ENCODE measurements around the gene HECTD3. TPM values are rescaled to one million over a fixed set of nuclear protein-coding genes. Genes with fewer than 3 reads are reported as not detected.
"Not testable (repeated sequence)": the region's sequence is repeated elsewhere in the genome, so short reads cannot be mapped to it uniquely, and the experiment has no call there.

Gene HECTD3
- total RNA-seq, 1 experiment from 2014 or later, result 16.4 TPM

DNA sequence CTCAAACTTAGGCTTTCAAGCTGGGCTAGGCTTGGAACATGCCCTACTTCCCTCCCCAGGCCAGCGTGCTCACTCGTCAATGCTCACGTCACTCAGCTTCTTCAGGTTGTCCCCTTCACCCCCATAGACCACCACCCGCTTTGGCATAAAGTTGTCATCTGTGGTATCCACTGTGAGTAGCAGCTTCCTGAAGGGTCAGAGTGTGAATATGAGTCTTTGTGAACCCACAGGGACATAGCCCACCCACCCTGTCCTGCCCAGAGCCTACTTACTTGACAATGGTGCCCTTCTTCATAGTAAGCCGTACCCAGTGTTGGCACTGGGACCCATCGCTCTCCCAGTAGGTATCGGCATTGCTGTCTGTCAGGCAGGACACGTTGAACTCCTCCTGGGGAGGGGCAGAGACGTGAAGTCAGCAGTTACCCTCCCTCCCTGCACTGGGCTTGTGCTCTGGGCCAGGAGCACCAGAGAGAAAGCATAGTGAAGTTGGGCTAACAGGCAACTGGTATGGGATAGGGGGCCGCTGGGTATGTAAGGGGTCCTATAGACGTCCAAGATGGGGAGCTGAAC lies 1.7 kb downstream of the HECTD3 start:
- Histone ChIP-seq H3K4me1 (replicated peaks) (peaks cover 27% of the 10 kb centered on the region), H3K27ac (no peak overlapping the region), H3K27me3 (replicated peaks) (no peaks in the 10 kb centered on the region), H3K36me3 (peaks cover 74% of the 10 kb centered on the region), H3K9me3 (replicated peaks) (no peaks in the 10 kb centered on the region), H3K4me3 (peak overlapping the region; percentile 93; the same call in 1 of the 2 replicates)
- no peak for DNase-seq (ENCODE audit: low read depth in 1 of 2, low spot score in 2 of 2)

GRCh38 chr1:45008516-45008915 lies 2.6 kb downstream of the HECTD3 start:
- H3K9me3 ChIP-seq (replicated peaks), result no peaks in the 10 kb centered on the region
- H3K36me3 ChIP-seq, result peaks cover 74% of the 10 kb centered on the region
- no peaks in the 10 kb centered on the region for H3K27me3 ChIP-seq (replicated peaks)

DNA sequence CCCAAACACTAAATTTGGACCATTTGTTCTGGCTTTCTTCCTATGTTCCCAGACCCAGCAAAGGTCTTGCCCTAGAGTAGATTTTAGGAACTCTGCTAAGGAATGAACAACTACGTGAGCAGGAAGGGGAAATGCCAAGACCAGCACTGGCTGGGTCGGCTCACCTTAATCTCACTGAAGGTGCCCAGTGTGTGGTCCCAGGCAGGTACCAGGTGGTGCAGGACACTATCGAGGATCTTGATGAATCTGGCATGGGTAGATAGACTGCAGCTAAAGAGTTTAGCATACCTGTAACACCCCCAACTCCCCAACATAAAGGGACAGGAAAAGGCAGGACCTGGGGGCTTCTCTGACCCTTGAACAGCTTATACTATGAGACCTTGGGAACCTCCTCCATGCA lies 3.0 kb downstream of the HECTD3 start:
- no peak for DNase-seq (ENCODE audit: low read depth in 1 of 2, low spot score in 2 of 2)
- peaks cover 21% of the 10 kb centered on the region for H3K4me1 ChIP-seq (replicated peaks)
- no peak overlapping the region for H3K27ac ChIP-seq
- H3K27me3 ChIP-seq (replicated peaks), result no peaks in the 10 kb centered on the region
- no peak overlapping the region for H3K4me3 ChIP-seq
- H3K9me3 ChIP-seq (replicated peaks), result no peaks in the 10 kb centered on the region
- H3K36me3 ChIP-seq, result peaks cover 74% of the 10 kb centered on the region

More at GRCh38 chr1:45008516-45008915, 2.6 kb downstream of the HECTD3 start:
- no peak for DNase-seq (ENCODE audit: low read depth in 1 of 2, low spot score in 2 of 2)
- peaks cover 26% of the 10 kb centered on the region for H3K4me1 ChIP-seq (replicated peaks)
- H3K27ac ChIP-seq, result no peak overlapping the region
- H3K4me3 ChIP-seq, result no peak overlapping the region

GRCh38 chr1:45007311-45007710 lies 3.8 kb downstream of the HECTD3 start:
- Histone ChIP-seq H3K4me1 (replicated peaks) (peaks cover 14% of the 10 kb centered on the region), H3K27ac (no peak overlapping the region), H3K9me3 (replicated peaks) (no peaks in the 10 kb centered on the region), H3K27me3 (replicated peaks) (no peaks in the 10 kb centered on the region), H3K4me3 (no peak overlapping the region), H3K36me3 (peaks cover 81% of the 10 kb centered on the region)
- DNase-seq (ENCODE audit: low read depth in 1 of 2, low spot score in 2 of 2), result no peak

DNA sequence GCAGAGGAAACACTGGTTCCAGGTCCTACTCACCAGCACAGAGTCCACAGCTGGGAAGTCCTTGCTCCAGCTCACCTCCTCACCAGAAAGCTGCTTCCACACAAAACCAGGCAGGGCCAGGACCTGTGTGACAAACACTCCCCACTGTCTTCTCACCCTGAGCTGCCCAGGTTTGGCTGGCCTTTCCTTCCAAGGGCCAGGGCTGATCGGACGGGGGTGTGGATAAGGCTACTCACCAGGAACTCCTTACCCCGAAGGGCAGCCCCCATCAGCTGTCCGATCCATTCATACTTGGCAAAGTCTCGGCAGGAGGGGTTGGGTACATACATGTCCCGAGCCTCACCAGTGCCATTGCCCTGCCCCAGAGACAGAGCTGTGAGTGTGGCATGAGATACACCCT lies 5.4 kb downstream of the HECTD3 start:
- no peaks in the 10 kb centered on the region for H3K9me3 ChIP-seq (replicated peaks)
- peaks cover 86% of the 10 kb centered on the region for H3K36me3 ChIP-seq
- H3K27ac ChIP-seq, result no peak overlapping the region
- no peak overlapping the region for H3K4me3 ChIP-seq
- no peak for DNase-seq (ENCODE audit: low read depth in 1 of 2, low spot score in 2 of 2)
- H3K27me3 ChIP-seq (replicated peaks), result no peaks in the 10 kb centered on the region
- peaks cover 7% of the 10 kb centered on the region for H3K4me1 ChIP-seq (replicated peaks)

- H3K27ac ChIP-seq, result no peak overlapping the region
- no peaks in the 10 kb centered on the region for H3K9me3 ChIP-seq (replicated peaks)
- DNase-seq (ENCODE audit: low read depth in 1 of 2, low spot score in 2 of 2), result no peak
- H3K4me3 ChIP-seq, result no peak overlapping the region
- H3K4me1 ChIP-seq (replicated peaks), result no peaks in the 10 kb centered on the region
- peaks cover 75% of the 10 kb centered on the region for H3K36me3 ChIP-seq
- no peaks in the 10 kb centered on the region for H3K27me3 ChIP-seq (replicated peaks)
Measured at GRCh38 chr1:45004281-45004920, 6.7 kb downstream of the HECTD3 start.

- no peaks in the 10 kb centered on the region for H3K9me3 ChIP-seq (replicated peaks)
- H3K27ac ChIP-seq, result no peak overlapping the region
- no peak overlapping the region for H3K4me3 ChIP-seq
- H3K4me1 ChIP-seq (replicated peaks), result no peaks in the 10 kb centered on the region
- no peaks in the 10 kb centered on the region for H3K27me3 ChIP-seq (replicated peaks)
- DNase-seq (ENCODE audit: low read depth in 1 of 2, low spot score in 2 of 2), result no peak
- peaks cover 68% of the 10 kb centered on the region for H3K36me3 ChIP-seq
Measured at GRCh38 chr1:45003741-45004140, 7.4 kb downstream of the HECTD3 start.

DNA sequence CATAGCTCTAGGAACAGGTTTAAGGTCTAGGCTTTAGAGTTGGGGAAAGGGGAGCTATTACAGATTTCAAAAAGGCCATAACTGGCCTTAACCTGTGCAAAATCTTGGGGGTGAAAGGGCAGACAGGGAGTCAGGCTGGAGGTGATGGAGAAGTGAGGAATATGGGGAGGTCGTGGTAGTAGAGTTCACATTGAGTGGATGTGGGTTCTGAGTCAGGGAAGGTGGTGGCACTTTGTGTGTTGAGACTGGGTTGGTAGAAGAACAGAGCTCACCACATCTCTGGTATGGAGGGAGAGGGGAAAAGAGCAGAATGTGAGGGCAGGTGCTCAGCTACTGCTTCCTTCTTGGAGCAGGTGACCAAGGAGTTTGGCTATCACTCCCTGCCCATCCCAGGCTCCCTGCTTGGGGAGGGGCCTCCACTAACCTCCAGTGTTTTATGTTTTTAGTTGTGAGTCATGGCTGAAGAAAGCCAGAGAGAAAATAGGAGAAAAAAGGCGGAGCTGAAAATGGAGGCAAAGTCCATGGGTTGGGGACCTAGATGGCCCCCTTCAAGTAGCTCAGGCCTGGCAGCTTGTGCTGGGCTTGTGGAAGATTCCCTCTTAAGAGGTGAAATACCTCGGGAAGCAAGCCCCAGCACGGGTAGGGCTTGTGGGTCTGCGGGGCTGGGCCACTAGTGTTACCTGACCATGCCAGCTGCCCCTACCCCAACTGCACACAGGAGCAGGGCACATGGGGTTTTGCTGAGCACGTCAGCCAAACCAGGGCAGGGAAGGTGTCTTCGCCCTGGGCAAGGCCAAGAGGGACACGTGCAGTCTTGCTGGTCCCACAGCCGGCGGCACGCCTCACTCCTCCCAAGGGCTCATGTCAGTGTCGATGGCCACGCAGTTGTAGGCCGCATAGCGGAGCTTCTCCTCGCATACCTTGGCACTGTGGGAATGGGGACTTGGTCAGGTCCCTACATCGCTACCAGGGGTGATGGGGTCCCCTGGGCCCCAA lies 8.2 kb downstream of the HECTD3 start:
- no peaks in the 10 kb centered on the region for H3K4me1 ChIP-seq (replicated peaks)
- no peak overlapping the region for H3K4me3 ChIP-seq
- no peaks in the 10 kb centered on the region for H3K9me3 ChIP-seq (replicated peaks)
- peaks cover 60% of the 10 kb centered on the region for H3K36me3 ChIP-seq
- H3K27ac ChIP-seq, result no peak overlapping the region
- H3K27me3 ChIP-seq (replicated peaks), result no peaks in the 10 kb centered on the region
- DNase-seq (ENCODE audit: low read depth in 1 of 2, low spot score in 2 of 2), result no peak

DNA sequence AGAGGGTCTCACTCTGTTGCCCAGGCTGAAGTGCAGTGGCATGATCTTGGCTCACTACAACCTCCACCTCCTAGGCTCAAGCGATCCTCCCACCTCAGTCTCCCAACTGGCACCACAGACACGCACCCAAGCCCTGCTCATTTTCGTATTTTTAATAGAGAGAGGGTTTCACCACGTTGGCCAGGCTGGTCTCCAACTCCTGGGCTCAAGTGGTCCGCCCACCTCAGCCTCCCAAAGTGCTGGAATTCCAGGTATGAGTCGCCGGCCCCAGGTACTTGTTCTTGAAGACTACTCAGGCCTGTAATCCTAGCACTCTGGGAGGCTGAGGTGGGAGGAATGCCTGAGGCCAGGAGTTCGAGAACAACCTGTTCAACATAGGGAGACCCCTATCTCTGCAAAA lies 9.5 kb downstream of the HECTD3 start:
- DNase-seq (ENCODE audit: low read depth in 1 of 2, low spot score in 2 of 2); H3K4me1 ChIP-seq (replicated peaks); H3K9me3 ChIP-seq (replicated peaks); H3K27ac ChIP-seq; H3K27me3 ChIP-seq (replicated peaks); H3K4me3 ChIP-seq: not testable (repeated sequence)
- H3K36me3 ChIP-seq, result peaks cover 46% of the 10 kb centered on the region

- no peaks in the 10 kb centered on the region for H3K4me1 ChIP-seq (replicated peaks)
- peaks cover 42% of the 10 kb centered on the region for H3K36me3 ChIP-seq
- H3K27ac ChIP-seq, result no peak overlapping the region
- H3K9me3 ChIP-seq (replicated peaks), result no peaks in the 10 kb centered on the region
- no peaks in the 10 kb centered on the region for H3K27me3 ChIP-seq (replicated peaks)
- DNase-seq (ENCODE audit: low read depth in 1 of 2, low spot score in 2 of 2), result no peak
- H3K4me3 ChIP-seq, result no peak overlapping the region
Measured at GRCh38 chr1:45001011-45001481, 10.1 kb downstream of the HECTD3 start.

DNA sequence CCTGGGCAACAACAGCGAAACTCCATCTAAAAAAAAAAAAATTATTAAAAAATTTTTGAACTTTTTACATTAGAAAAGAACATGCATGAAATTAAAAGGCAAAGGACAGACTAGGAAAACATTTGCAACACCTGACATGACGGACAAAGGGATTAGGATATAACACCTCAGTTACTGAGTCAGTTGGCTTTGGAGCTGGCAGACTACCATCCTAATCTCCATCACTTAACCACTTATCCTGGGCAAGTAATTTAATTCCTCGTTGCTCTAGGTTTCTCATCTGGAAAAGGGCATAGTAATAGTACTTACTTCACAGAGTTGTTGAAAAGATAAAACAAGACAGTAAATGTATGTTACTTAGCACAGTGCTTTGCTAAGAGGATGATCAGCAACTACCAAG lies 11.9 kb downstream of the HECTD3 start:
- Histone ChIP-seq H3K9me3 (replicated peaks) (no peaks in the 10 kb centered on the region), H3K4me1 (replicated peaks) (no peaks in the 10 kb centered on the region), H3K27me3 (replicated peaks) (no peaks in the 10 kb centered on the region), H3K27ac (no peak overlapping the region), H3K36me3 (peaks cover 28% of the 10 kb centered on the region), H3K4me3 (no peak overlapping the region)
- DNase-seq (ENCODE audit: low read depth in 1 of 2, low spot score in 2 of 2), result no peak

DNA sequence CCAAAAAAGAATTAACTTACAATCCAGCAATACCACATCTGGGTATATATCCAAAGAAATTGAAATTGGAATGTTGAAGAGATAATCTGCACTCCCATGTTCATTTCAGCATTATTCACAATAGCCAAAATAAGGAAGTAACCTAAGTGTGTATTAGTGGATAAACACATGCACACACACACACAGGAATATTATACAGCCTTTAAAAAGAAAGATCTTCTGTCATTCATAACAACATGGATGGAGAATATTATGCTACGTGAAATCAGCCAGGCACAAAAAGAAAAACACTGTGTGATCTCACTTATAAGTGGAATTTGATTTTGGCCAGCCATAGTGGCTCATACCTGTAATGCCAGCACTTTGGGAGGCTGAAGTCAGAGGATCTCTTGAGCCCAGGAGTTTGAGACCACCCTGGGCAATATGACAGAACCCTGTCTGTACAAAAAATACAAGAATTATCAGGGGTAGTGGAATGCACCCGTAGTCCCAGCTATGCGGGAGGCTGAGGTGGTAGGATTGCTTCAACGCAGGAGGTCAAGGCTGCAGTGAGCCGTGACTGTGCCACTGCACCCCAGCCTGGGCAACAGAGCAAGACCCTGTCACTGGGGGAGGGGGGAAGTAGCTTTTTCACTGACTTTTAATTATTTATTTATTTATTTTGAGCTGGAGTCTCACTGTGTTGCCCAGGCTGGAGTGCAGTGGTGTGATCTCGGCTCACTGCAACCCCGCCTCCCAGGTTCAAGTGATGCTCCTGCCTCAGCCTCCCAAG lies 15.5 kb downstream of the HECTD3 start:
- DNase-seq (ENCODE audit: low read depth in 1 of 2, low spot score in 2 of 2), result no peak
- H3K27ac ChIP-seq, result no peak overlapping the region
- no peaks in the 10 kb centered on the region for H3K36me3 ChIP-seq
- no peak overlapping the region for H3K4me3 ChIP-seq
- no peaks in the 10 kb centered on the region for H3K27me3 ChIP-seq (replicated peaks)
- no peaks in the 10 kb centered on the region for H3K4me1 ChIP-seq (replicated peaks)
- no peaks in the 10 kb centered on the region for H3K9me3 ChIP-seq (replicated peaks)

DNA sequence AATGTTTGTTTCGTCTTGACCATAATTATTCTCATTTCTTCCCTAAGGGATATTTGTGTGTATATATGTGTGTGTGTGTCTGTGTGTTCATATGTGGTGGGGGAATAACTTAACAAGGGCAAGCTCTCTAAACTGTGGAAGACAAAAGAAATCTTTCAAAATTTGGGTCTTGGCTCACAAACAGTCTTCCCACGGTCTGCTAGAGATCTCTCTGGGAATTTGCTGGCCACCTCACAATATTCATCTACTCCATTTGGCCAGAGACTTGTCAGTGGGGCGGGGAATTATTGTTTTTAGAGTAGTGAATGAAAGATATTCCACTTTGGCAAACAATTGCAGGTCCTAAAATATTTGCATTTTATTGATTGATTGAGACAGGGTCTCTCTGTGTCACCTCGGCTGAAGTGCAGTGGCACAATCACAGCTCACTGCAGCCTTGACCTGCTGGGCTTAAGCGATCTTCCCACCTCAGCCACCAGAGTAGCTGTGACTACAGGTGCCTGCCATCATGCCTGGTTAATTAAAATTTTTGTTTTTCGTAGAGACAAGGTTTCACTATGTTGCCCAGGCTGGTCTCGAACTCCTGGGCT lies 16.7 kb downstream of the HECTD3 start:
- no peaks in the 10 kb centered on the region for H3K4me1 ChIP-seq (replicated peaks)
- H3K27me3 ChIP-seq (replicated peaks), result no peaks in the 10 kb centered on the region
- H3K4me3 ChIP-seq, result no peak overlapping the region
- no peaks in the 10 kb centered on the region for H3K9me3 ChIP-seq (replicated peaks)
- no peak for DNase-seq (ENCODE audit: low read depth in 1 of 2, low spot score in 2 of 2)
- H3K36me3 ChIP-seq, result no peaks in the 10 kb centered on the region
- no peak overlapping the region for H3K27ac ChIP-seq
